ENCODE results near the gene EIF4EBP3. TPM values are rescaled to one million over a fixed set of nuclear protein-coding genes. Genes with fewer than 3 reads are reported as not detected.

Gene EIF4EBP3
- total and polyA plus RNA-seq, 9 of the 15 experiments (the other 6 are each of a cell fraction or from before 2014, with no cell fraction given): 1.3 to 7.5 (median 3.8) TPM

DNA sequence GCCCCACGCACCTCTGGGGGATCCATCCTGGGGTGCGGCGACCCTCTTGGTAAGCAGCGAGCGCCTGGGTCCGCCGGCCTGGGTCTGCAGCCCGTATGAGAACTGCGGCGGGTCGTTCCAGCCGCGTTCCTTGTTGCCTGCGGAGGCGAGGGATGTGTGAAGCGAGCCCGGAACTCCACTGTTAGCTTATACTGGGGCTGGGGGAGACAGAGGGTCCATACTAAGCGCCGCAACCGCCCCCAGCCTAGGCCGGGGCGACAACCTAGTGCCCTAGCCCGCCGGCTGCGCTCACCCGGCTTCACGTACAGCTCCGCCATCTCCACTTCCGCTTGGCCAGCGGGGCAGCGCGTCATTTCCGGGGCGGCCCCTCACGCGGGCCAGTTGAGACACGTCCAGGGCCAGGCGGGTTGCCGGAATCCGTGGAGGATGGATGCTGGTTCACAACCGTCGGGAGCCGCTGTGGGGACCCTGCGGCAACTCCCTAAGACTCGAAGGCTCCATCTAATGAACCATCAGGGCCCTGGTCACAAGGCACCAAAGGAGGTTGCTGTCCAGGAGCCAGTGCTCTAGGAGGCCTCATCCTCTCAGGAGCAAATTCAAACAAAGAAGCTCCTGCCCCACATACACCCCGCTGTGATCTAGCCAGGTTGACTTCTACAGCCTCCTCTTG lies 9.8 kb downstream of the EIF4EBP3 start, which contains the start of gene SRA1 (continued):
- TF ChIP-seq, protein P1, sequence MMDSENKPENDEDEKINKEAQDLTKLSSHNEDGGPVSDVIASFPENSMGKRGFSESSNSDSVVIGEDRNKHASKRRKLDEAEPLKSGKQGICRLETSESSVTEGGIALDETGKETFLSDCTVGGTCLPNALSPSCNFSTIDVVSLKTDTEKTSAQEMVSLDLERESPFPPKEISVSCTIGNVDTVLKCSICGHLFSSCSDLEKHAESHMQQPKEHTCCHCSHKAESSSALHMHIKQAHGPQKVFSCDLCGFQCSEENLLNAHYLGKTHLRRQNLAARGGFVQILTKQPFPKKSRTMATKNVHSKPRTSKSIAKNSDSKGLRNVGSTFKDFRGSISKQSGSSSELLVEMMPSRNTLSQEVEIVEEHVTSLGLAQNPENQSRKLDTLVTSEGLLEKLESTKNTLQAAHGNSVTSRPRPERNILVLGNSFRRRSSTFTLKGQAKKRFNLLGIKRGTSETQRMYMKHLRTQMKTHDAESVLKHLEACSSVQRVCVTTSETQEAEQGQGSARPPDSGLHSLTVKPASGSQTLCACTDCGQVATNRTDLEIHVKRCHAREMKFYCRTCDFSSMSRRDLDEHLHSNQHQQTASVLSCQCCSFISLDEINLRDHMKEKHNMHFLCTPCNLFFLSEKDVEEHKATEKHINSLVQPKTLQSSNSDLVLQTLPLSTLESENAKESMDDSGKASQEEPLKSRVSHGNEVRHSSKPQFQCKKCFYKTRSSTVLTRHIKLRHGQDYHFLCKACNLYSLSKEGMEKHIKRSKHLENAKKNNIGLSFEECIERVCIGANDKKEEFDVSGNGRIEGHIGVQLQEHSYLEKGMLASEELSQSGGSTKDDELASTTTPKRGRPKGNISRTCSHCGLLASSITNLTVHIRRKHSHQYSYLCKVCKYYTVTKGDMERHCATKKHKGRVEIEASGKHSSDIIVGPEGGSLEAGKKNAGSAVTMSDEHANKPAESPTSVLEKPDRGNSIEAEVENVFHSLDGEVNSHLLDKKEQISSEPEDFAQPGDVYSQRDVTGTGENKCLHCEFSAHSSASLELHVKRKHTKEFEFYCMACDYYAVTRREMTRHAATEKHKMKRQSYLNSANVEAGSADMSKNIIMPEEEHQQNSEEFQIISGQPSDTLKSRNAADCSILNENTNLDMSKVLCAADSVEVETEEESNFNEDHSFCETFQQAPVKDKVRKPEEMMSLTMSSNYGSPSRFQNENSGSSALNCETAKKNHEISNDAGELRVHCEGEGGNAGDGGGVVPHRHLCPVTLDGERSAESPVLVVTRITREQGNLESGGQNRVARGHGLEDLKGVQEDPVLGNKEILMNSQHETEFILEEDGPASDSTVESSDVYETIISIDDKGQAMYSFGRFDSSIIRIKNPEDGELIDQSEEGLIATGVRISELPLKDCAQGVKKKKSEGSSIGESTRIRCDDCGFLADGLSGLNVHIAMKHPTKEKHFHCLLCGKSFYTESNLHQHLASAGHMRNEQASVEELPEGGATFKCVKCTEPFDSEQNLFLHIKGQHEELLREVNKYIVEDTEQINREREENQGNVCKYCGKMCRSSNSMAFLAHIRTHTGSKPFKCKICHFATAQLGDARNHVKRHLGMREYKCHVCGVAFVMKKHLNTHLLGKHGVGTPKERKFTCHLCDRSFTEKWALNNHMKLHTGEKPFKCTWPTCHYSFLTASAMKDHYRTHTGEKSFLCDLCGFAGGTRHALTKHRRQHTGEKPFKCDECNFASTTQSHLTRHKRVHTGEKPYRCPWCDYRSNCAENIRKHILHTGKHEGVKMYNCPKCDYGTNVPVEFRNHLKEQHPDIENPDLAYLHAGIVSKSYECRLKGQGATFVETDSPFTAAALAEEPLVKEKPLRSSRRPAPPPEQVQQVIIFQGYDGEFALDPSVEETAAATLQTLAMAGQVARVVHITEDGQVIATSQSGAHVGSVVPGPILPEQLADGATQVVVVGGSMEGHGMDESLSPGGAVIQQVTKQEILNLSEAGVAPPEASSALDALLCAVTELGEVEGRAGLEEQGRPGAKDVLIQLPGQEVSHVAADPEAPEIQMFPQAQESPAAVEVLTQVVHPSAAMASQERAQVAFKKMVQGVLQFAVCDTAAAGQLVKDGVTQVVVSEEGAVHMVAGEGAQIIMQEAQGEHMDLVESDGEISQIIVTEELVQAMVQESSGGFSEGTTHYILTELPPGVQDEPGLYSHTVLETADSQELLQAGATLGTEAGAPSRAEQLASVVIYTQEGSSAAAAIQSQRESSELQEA (IDR thresholded peaks at IDR 0.05; ENCODE audit: low read depth): no peak
- TF ChIP-seq PRPF4 (IDR thresholded peaks at IDR 0.05; ENCODE audit: insufficient read depth, low read depth, low read length, poor library complexity, severe bottlenecking): no peak
- TF ChIP-seq CEBPG (CRISPR knock-in tag; IDR thresholded peaks at IDR 0.05): no peak
- TF ChIP-seq CEBPG (tag; conservative IDR thresholded peaks at IDR 0.05 in 1 of 2, IDR thresholded peaks at IDR 0.05 in 1 of 2): no peak
- peak; percentile 79; the same call in 1 of the 2 replicates for TF ChIP-seq ZBTB7A (IDR thresholded peaks at IDR 0.05; ENCODE audit: borderline replicate concordance, control insufficient read depth, low read depth, low read length)
- TF ChIP-seq CBFA2T3 (IDR thresholded peaks at IDR 0.05): no peak
- no peak for TF ChIP-seq POLR3A (IDR thresholded peaks at IDR 0.05; ENCODE audit: borderline replicate concordance, extremely low read depth, insufficient read depth, insufficient read length)
- TF ChIP-seq, protein P2, sequence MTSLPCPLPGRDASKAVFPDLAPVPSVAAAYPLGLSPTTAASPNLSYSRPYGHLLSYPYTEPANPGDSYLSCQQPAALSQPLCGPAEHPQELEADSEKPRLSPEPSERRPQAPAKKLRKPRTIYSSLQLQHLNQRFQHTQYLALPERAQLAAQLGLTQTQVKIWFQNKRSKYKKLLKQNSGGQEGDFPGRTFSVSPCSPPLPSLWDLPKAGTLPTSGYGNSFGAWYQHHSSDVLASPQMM (CRISPR knock-in tag; IDR thresholded peaks at IDR 0.05): no peak
- TF ChIP-seq TCF7 (IDR thresholded peaks at IDR 0.05; ENCODE audit: borderline replicate concordance): no peak
- no peak for TF ChIP-seq SOX6 (IDR thresholded peaks at IDR 0.05)
- TF ChIP-seq KLF13 (tag; IDR thresholded peaks at IDR 0.05; ENCODE audit: borderline replicate concordance, low read depth): no peak
- peak; percentile 95 for TF ChIP-seq TAF1 (IDR thresholded peaks at IDR 0.05; ENCODE audit: control insufficient read depth, extremely low read depth, insufficient read depth, low read length, severe bottlenecking)
- no peak for TF ChIP-seq NCOA1 (IDR thresholded peaks at IDR 0.05; ENCODE audit: low read depth)
- TF ChIP-seq, protein P3, sequence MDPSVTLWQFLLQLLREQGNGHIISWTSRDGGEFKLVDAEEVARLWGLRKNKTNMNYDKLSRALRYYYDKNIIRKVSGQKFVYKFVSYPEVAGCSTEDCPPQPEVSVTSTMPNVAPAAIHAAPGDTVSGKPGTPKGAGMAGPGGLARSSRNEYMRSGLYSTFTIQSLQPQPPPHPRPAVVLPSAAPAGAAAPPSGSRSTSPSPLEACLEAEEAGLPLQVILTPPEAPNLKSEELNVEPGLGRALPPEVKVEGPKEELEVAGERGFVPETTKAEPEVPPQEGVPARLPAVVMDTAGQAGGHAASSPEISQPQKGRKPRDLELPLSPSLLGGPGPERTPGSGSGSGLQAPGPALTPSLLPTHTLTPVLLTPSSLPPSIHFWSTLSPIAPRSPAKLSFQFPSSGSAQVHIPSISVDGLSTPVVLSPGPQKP (CRISPR knock-in tag; IDR thresholded peaks at IDR 0.05): no peak
- TF ChIP-seq ZNF165 (CRISPR knock-in tag; IDR thresholded peaks at IDR 0.05; ENCODE audit: borderline replicate concordance): no peak
- TF ChIP-seq, protein P4, sequence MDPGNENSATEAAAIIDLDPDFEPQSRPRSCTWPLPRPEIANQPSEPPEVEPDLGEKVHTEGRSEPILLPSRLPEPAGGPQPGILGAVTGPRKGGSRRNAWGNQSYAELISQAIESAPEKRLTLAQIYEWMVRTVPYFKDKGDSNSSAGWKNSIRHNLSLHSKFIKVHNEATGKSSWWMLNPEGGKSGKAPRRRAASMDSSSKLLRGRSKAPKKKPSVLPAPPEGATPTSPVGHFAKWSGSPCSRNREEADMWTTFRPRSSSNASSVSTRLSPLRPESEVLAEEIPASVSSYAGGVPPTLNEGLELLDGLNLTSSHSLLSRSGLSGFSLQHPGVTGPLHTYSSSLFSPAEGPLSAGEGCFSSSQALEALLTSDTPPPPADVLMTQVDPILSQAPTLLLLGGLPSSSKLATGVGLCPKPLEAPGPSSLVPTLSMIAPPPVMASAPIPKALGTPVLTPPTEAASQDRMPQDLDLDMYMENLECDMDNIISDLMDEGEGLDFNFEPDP (CRISPR knock-in tag; IDR thresholded peaks at IDR 0.05): peak; percentile 35; the same call in 1 of the 2 replicates
- TF ChIP-seq MCM3 (IDR thresholded peaks at IDR 0.05): no peak
